ENCODE data around the gene CISTR.

The CISTR gene

GRCh38 chr12:53717319-53717718, 34.5 kb downstream of the CISTR start:
- no peaks in the 10 kb centered on the region for H3K36me3 ChIP-seq (ENCODE audit: control insufficient read depth, insufficient read depth, low read length)
- no peak for TF ChIP-seq CTCF (IDR thresholded peaks at IDR 0.05)
- no peak overlapping the region for H3K4me2 ChIP-seq (ENCODE audit: low read length)
- no peaks in the 10 kb centered on the region for H3K79me2 ChIP-seq
- no peak overlapping the region for H3K9ac ChIP-seq
- H3K9me3 ChIP-seq (ENCODE audit: control insufficient read depth, low read length): no peaks in the 10 kb centered on the region
- H3K4me1 ChIP-seq: no peaks in the 10 kb centered on the region
- no peak overlapping the region for H3K27ac ChIP-seq
- H3K27me3 ChIP-seq (ENCODE audit: control insufficient read depth, insufficient read depth, low read length): no peaks in the 10 kb centered on the region
- H2AFZ ChIP-seq: no peak overlapping the region
- no peak overlapping the region for H3K4me3 ChIP-seq (ENCODE audit: low read depth, low read length)

- H3K27ac ChIP-seq: no peak overlapping the region
- no peak overlapping the region for H3K4me3 ChIP-seq (ENCODE audit: low read depth, low read length)
- TF ChIP-seq CTCF (IDR thresholded peaks at IDR 0.05): no peak
- no peaks in the 10 kb centered on the region for H3K9me3 ChIP-seq (ENCODE audit: control insufficient read depth, low read length)
- H3K27me3 ChIP-seq (ENCODE audit: control insufficient read depth, insufficient read depth, low read length): no peaks in the 10 kb centered on the region
- H3K36me3 ChIP-seq (ENCODE audit: control insufficient read depth, insufficient read depth, low read length): no peaks in the 10 kb centered on the region
- no peaks in the 10 kb centered on the region for H3K79me2 ChIP-seq
- H3K9ac ChIP-seq: no peak overlapping the region
- H3K4me2 ChIP-seq (ENCODE audit: low read length): no peak overlapping the region
- no peaks in the 10 kb centered on the region for H3K4me1 ChIP-seq
- no peak overlapping the region for H2AFZ ChIP-seq
Measured at GRCh38 chr12:53714004-53714403, 37.8 kb downstream of the CISTR start.

GRCh38 chr12:53713516-53713915, 38.3 kb downstream of the CISTR start:
- no peaks in the 10 kb centered on the region for H3K36me3 ChIP-seq (ENCODE audit: control insufficient read depth, insufficient read depth, low read length)
- no peak overlapping the region for H3K4me3 ChIP-seq (ENCODE audit: low read depth, low read length)
- no peak overlapping the region for H3K27ac ChIP-seq
- no peaks in the 10 kb centered on the region for H3K79me2 ChIP-seq
- no peaks in the 10 kb centered on the region for H3K4me1 ChIP-seq
- no peak for TF ChIP-seq CTCF (IDR thresholded peaks at IDR 0.05)
- no peak overlapping the region for H3K4me2 ChIP-seq (ENCODE audit: low read length)
- no peak overlapping the region for H3K9ac ChIP-seq
- no peaks in the 10 kb centered on the region for H3K27me3 ChIP-seq (ENCODE audit: control insufficient read depth, insufficient read depth, low read length)
- H2AFZ ChIP-seq: no peak overlapping the region
- H3K9me3 ChIP-seq (ENCODE audit: control insufficient read depth, low read length): no peaks in the 10 kb centered on the region

- H3K27ac ChIP-seq: no peak overlapping the region
- no peaks in the 10 kb centered on the region for H3K4me1 ChIP-seq
- H3K27me3 ChIP-seq (ENCODE audit: control insufficient read depth, insufficient read depth, low read length): no peaks in the 10 kb centered on the region
- no peak for TF ChIP-seq CTCF (IDR thresholded peaks at IDR 0.05)
- no peak overlapping the region for H3K4me2 ChIP-seq (ENCODE audit: low read length)
- H3K9ac ChIP-seq: no peak overlapping the region
- H3K79me2 ChIP-seq: no peaks in the 10 kb centered on the region
- H3K9me3 ChIP-seq (ENCODE audit: control insufficient read depth, low read length): no peaks in the 10 kb centered on the region
- no peaks in the 10 kb centered on the region for H3K36me3 ChIP-seq (ENCODE audit: control insufficient read depth, insufficient read depth, low read length)
- no peak overlapping the region for H2AFZ ChIP-seq
- no peak overlapping the region for H3K4me3 ChIP-seq (ENCODE audit: low read depth, low read length)
Measured at GRCh38 chr12:53712059-53712643, 39.6 kb downstream of the CISTR start.

- Histone ChIP-seq H3K9me3 (ENCODE audit: control insufficient read depth, low read length) (no peaks in the 10 kb centered on the region), H3K4me2 (ENCODE audit: low read length) (no peak overlapping the region), H2AFZ (no peak overlapping the region), H3K4me1 (no peaks in the 10 kb centered on the region), H3K4me3 (ENCODE audit: low read depth, low read length) (no peak overlapping the region), H3K79me2 (no peaks in the 10 kb centered on the region), H3K27me3 (ENCODE audit: control insufficient read depth, insufficient read depth, low read length) (no peaks in the 10 kb centered on the region), H3K9ac (no peak overlapping the region), H3K36me3 (ENCODE audit: control insufficient read depth, insufficient read depth, low read length) (no peaks in the 10 kb centered on the region), H3K27ac (no peak overlapping the region)
- TF ChIP-seq CTCF (IDR thresholded peaks at IDR 0.05): no peak
Measured at GRCh38 chr12:53710091-53710490, 41.7 kb downstream of the CISTR start.

Data from parathyroid adenoma (tissue), 2 donors.